ENCODE results near the gene ZNF322.
"Not testable (repeated sequence)": the region's sequence is repeated elsewhere in the genome, so short reads cannot be mapped to it uniquely, and the experiment has no call there.

ZNF322 gene

DNA sequence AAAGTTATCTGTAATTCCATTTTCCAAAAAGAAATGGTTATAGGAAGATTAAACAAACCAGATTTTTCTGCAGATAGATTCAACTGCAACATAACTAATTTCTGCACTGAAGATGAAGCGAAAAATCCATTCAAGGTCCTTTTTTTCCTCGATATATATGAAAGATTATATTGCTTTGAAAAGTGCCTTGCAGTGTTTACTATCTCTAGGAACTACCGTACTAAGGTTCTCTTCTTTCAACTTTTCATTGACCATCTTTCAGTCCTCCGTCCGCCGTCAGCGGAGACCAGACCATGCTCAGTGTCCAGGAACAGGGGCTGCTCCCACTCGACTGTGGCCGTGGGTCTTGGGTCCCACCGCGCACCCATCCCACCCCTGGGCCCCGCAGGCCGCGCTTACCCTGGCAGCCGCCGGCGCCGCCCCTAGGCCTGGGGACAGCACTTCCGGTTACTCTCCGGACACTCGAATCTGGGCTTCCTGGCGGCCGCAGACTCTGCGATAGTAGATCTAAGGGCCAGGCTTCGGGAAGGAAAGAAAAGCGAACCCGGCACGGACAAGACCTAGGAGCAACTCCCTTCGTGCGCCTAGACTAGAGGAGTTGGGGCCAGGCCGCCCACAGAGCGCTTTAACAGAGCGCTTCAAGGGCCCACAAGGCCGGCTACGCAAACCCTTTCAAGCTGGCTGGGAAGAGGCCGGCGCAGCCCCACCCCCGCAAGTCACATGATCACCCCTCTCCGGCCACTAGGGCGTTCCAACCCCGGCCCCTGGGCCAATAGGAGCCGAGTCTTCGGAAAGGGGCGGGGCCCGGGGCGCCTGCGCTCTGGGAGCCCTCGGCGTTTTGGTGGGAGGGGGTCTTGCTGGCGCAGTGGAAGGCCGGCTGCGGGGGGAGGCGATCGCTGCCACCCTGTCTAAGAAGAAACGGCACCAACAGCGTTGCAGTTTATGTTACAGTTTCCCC, at the start of gene ZNF322:
Gene ZNF322 (minus strand): TSS at position 705 of the 958 bp plus-strand sequence. CDS start 21,193 bp downstream, outside the sequence.
- peak; percentile 90 for DNase-seq

DNA sequence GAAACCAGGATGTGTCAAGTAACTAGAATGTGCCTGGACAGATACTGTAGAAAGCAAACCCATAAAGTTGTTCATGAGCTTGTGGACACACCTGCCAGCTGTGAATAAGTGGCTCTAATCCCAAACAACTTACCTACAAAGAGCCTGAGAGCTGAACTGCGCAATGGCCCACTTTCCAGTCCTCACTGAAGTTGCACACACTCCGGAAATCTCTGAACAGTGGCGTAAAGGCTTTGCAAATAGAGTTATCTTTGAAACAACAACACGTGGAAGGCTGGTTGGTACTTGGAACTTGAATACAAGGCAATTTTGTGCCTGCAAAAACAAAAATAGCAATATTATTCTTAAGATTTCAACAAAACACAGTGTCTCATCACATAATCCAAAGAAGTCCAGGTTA, 46.2 kb upstream of the ZNF322 start:
- not testable (repeated sequence) for DNase-seq

- not testable (repeated sequence) for DNase-seq
Measured at GRCh38 chr6:26705352-26705751, 45.8 kb upstream of the ZNF322 start.

DNA sequence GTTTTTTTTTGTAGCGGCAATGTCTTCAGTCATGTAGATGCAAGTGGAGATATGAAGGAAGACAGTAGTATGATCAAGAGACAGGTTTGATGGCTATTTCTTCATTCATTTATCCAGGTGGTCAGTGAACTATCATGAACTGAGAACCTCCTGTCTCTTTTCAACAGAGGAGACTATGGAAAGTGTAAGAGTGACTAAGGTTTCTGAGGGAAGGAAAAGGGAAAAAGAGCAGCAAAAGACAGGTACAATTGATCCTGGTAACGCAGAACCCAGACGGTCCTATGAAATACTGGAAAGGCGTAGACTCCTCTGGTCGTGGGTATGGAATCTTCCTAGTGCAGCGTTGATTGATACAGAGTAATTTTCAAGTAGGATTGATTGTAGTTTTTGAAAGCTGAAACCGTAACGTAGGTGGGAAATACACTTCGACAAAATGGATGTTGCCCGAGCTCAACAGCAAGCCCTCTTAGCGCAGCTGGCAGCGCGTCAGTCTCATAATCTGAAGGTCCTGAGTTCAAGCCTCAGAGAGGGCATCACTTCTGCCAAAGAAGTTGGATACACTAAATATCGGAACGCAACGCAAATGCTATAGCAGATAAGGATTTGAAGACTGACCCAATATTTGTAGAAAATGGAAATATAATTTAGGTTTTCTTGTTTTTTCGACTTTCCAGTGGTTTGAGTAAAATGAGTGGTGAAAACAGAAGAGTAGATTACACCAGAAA, 41.6 kb upstream of the ZNF322 start:
- DNase-seq = not testable (repeated sequence)

GRCh38 chr6:26697496-26697895, 38.0 kb upstream of the ZNF322 start:
- not testable (repeated sequence) for DNase-seq

GRCh38 chr6:26689324-26689947, 29.9 kb upstream of the ZNF322 start:
- DNase-seq = not testable (repeated sequence)

DNA sequence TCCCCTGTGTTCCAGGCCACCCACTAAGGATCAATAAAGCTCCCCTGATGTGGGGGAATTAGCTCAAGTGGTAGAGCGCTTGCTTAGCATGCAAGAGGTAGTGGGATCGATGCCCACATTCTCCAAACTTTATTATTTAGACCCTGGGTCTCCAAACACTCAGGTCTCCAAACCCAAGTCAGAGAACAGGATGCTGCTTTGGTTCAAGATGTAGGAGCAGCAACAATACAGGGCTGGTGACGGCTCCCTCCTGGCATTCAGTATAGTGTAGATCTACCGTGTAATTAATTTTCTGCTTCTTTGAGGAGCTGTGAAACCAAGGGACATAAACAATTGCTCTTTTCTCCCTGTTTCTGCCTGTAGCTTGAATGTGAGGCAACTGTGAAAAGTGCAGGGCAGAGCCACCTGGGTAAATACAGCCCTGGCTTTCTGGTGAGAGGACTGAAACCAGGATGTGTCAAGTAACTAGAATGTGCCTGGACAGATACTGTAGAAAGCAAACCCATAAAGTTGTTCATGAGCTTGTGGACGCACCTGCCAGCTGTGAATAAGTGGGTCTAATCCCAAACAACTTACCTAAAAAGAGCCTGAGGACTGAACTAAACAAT, 23.0 kb upstream of the ZNF322 start:
- not testable (repeated sequence) for DNase-seq

GRCh38 chr6:26673287-26673686, 13.7 kb upstream of the ZNF322 start:
- not testable (repeated sequence) for DNase-seq

- DNase-seq = not testable (repeated sequence)
Measured at GRCh38 chr6:26670558-26670957, 11.0 kb upstream of the ZNF322 start.

DNA sequence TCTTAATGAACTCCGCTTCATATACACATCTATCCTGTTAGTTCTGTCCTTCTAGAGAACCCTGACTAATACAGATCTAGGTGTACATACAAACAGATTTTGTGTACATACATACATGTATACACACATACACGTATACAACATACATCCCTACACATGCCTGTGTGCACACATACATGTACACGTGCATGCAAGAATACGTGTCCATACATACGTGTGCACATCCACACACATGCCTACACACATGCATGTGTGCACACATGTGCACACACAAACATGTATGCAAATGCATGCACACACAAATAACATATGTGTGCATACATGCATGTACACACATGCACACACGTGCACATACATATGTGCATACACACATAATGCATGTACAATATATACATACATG, 10.5 kb upstream of the ZNF322 start:
- not testable (repeated sequence) for DNase-seq

DNA sequence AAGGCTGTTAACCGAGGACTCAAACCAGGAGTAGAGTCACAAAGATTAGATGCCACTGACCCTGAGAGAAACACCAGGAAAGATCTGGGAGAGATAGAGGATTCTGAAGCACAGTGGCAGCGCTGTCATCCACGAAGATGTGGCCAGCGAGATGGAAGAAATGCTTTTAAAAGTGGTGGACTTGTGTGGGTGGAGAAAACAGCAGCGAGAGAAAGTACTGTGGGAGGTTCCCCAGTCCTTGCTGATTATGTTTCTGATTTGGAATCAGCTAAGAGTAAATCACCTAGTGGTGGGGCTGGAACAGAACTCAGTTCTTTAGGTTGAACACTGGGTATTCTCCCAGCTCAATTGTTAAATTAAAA, 435 bp upstream of the ZNF322 start:
- no peak for DNase-seq

DNA sequence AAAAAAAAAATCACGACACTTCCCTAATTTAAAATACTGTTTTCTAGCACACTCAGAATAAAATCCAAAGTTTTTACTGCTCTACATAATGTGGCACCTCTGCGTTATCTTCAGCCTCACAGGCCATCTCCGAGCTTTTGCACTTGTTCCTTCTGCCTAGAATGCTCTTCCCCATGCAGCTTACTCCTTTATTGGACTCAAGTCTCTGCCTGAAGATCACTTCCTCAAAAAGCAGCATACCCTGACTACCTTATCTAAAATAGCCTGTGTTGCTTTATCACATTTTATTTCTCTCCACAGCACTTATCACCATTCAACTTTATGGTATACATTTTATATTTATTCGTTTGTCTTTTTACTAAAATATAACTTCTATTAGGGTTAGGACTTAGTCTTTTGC, 2.3 kb downstream of the ZNF322 start:
- no peak for DNase-seq

DNA sequence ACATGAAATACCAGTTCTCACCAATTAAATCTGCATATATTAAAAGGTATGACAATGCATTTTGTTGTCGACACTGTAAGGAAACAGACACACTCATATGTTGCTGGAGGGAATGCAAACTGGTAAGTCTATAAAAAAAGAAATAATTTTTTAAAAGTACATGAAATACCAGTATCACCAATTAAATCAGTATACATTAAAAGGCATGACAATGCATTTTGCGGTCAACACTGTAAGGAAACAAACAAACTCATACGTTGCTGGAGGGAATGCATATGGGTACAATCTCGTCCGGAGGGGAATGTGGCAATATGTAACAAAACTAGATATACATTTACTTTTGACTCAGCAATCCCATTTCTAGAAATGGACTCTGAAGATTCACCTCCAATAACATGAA, 6.5 kb downstream of the ZNF322 start:
- DNase-seq = no peak

DNA sequence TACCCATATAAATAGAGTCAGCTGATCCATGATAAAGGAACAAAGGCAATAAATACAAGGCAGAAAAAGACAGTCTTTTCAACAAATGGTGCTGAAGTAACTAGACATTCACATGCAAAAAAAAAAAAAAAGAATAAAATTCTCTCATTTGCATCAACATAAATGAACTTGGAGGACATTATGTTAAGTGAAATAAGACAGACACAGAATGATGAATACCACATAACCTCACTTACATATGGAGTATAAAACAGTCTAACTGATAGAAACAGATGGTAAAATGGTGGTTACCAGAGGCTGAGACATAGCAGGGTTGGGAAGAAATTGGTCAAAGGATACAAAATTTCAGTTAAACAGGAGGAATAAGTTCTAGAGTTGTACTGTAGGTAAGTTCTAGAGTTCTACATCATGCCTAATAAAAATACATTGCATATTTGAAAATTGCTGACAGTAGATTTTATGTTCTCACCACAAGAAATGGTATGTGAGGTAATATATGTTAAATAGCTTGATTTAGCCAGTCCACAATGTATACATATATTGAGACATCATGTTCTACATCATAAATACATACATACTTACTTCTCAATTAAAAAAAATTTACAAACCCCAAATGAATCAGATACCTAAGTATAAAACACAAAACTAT, 8.3 kb downstream of the ZNF322 start:
- DNase-seq = no peak

- DNase-seq = no peak
Measured at GRCh38 chr6:26646074-26646473, 13.5 kb downstream of the ZNF322 start.

- DNase-seq = no peak
Measured at GRCh38 chr6:26640806-26641205, 18.7 kb downstream of the ZNF322 start.

GRCh38 chr6:26629359-26629758, 30.2 kb downstream of the ZNF322 start:
- no peak for DNase-seq

- DNase-seq = no peak
Measured at GRCh38 chr6:26627843-26628242, 31.7 kb downstream of the ZNF322 start.

GRCh38 chr6:26624557-26624956, 35.0 kb downstream of the ZNF322 start:
- DNase-seq = no peak

DNA sequence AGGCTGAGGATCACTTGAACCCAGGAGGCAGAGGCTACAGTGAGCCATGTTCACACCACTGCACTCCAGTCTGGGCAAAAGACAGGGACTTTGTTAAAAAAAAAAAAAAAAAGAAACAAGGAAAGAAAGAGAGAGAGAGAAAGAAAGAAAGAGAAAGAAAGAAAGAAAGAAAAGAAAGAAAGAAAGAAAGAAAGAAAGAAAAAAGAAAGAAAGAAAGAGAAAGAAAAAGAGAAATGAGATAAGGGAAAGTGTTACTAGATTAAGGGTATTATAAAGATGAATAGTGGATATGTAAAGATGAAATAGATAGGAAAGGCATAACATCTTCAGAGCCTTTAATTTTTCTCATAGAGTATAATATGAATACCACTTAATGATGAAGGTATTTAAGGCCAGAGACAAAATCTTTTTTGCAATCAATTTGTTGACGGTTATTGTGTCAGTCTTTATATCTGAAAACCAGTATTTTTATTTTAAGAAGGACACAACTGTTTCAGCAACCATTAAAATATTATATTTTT, 36.1 kb downstream of the ZNF322 start:
- no peak for DNase-seq

GRCh38 chr6:26613689-26614683, 45.6 kb downstream of the ZNF322 start:
- no peak for DNase-seq
